Spleen (tissue), 11 donors: Measurements from ENCODE around the gene MOGAT3. TPM values are rescaled to one million over a fixed set of nuclear protein-coding genes. Genes with fewer than 3 reads are reported as not detected.

ENCODE experiments used
- DNase-seq: peaks from one replicate; pipeline ENCODE4 v3.0.0-alpha.2; 2020
- H3K27ac ChIP-seq, 8 donors: fragments of 200-600 bp; sonication (generic) in 7 of 8; 1 replicate in 4 of 8; 2 replicates in 4 of 8; pipeline versions ENCODE4 v1.5.0 to v1.8.0; 2016 to 2021; ENCODE audit warnings: inconsistent platforms in 4 of 8, mild to moderate bottlenecking in 4 of 8, moderate library complexity in 1 of 8
- H3K27me3 ChIP-seq, 7 donors: fragments of 200-600 bp; sonication (generic) in 6 of 7; replicated peaks in 1 of 7; 1 replicate in 4 of 7; 2 replicates in 3 of 7; pipeline versions ENCODE4 v1.5.0 to v1.8.0; 2016 to 2021; ENCODE audit warnings: inconsistent platforms in 3 of 7, mild to moderate bottlenecking in 1 of 7
- H3K36me3 ChIP-seq, 6 donors: fragments of 200-600 bp; sonication (generic) in 5 of 6; 1 replicate in 4 of 6; 2 replicates in 2 of 6; pipeline versions ENCODE4 v1.5.0 to v1.8.0; 2016 to 2021; ENCODE audit warnings: inconsistent platforms in 2 of 6
- H3K4me1 ChIP-seq, 6 donors: fragments of 200-600 bp; sonication (generic) in 5 of 6; 1 replicate in 3 of 6; 2 replicates in 3 of 6; pipeline versions ENCODE4 v1.5.0 to v1.8.0; 2016 to 2021; ENCODE audit warnings: inconsistent platforms in 3 of 6
- H3K4me3 ChIP-seq, 8 donors: fragments of 200-600 bp; sonication (generic) in 7 of 8; 1 replicate in 4 of 8; 2 replicates in 4 of 8; pipeline versions ENCODE4 v1.5.0 to v1.8.0; 2016 to 2021; ENCODE audit warnings: inconsistent platforms in 4 of 8, mild to moderate bottlenecking in 4 of 8, moderate library complexity in 2 of 8
- H3K9me3 ChIP-seq, 8 donors: fragments of 200-600 bp; sonication (generic) in 7 of 8; 1 replicate in 4 of 8; 2 replicates in 4 of 8; pipeline versions ENCODE4 v1.5.0 to v1.8.0; 2016 to 2021; ENCODE audit warnings: inconsistent platforms in 4 of 8
- CTCF ChIP-seq, 11 experiments: fragments of 200-600 bp in 7 of 11; fragments of 450-650 bp in 4 of 11; sonication (generic) in 4 of 11; IDR thresholded peaks in 8 of 11; conservative IDR thresholded peaks in 3 of 11; 1 replicate in 7 of 11; 2 replicates in 4 of 11; pipeline versions ENCODE4 v1.4.0 to v1.8.0; 2016 to 2021; ENCODE audit warnings: antibody characterized with exemption in 11 of 11, inconsistent platforms in 4 of 11, mild to moderate bottlenecking in 1 of 11
- POLR2A ChIP-seq, 3 donors: fragments of 450-650 bp; IDR thresholded peaks; one replicate each; pipeline ENCODE4 v1.5.1; 2017; ENCODE audit warnings: antibody characterized with exemption in 3 of 3, mild to moderate bottlenecking in 1 of 3
- POLR2AphosphoS5 ChIP-seq, 3 donors: sonication (generic); formaldehyde crosslinking; IDR thresholded peaks; one replicate each; pipeline ENCODE4 v1.5.1; 2017; ENCODE audit warnings: antibody characterized with exemption in 3 of 3
- WGBS, 5 donors: extraction: QIAGEN DNeasy Blood & Tissue Kit in 3 of 5; methylation state at CpG; one replicate each; pipeline versions ENCODE4 v1.1.5 to v1.1.7; 2013 to 2018; 5-methylcytosine and 5-hydroxymethylcytosine counted together
- intact Hi-C: fragments of 100-400 bp; cut with DNase I; formaldehyde crosslinking; loops from one replicate; pipeline ENCODE4 v1.15.0; 2023; ENCODE audit warnings: low total_unique reads
- polyA plus RNA-seq, 3 donors: library from polyadenylated mRNA; stranded (reverse); fragments of 200-250 nt; gene quantifications; one replicate each; pipeline ENCODE4 v1.2.1, GENCODE V29; 2013
- total RNA-seq, 7 donors: library from RNA; depleted of rRNA in 3 of 7; stranded (reverse); fragments of >200 nt in 3 of 7; fragmentation: NEBNext Ultra II Directional in 4 of 7; extraction: Animal tissue kit (Norgen Biotek cat#: 25700) in 4 of 7; gene quantifications; one replicate each; pipeline versions ENCODE4 v1.1.0 to v1.2.1, GENCODE V29; 2016 to 2021
- donor health status: healthy with polysubstance abuse.
- donor health status: DM: no; HTN: no; CAD: no; lungs with moderate emphysema.
- donor health status: DM: no; HTN: no; CAD: no.
- donor health status: Bipolar disorder and iron deficiency.
- donor health status: healthy.
- donor health status: DM: no; HTN: no; CAD: no.
- donor health status: DM: yes; HTN: yes; CAD: no.

Gene MOGAT3
- total and polyA plus RNA-seq, 10 donors, result not detected

- Histone ChIP-seq H3K9me3 (peaks cover 0 to 3% (median 0%) of the 10 kb centered on the region in 8 donors), H3K4me3 (peak overlapping the region in 3 of 8 donors; percentile 4 to 38 (median 22)), H3K4me1 (peaks cover 29 to 60% (median 50%) of the 10 kb centered on the region in 6 donors), H3K27me3 (peaks cover 28 to 100% (median 100%) of the 10 kb centered on the region in 7 donors), H3K36me3 (no peaks in the 10 kb centered on the region), H3K27ac (no peak overlapping the region)
- 3 to 5% (median 3%) methylated on average over 18 to 53 of the region's 53 CpGs for WGBS, 5 donors
- TF ChIP-seq POLR2A (IDR thresholded peaks at IDR 0.05) (no peak), POLR2AphosphoS5 (IDR thresholded peaks at IDR 0.05) (peak in 1 of 3 donors; percentile 33)
- no peak for DNase-seq
- intact Hi-C loops, result no loop called here
Measured at GRCh38 chr7:101172854-101173751, 27.7 kb downstream of the MOGAT3 start.

- Histone ChIP-seq H3K9me3 (peaks cover 0 to 3% (median 0%) of the 10 kb centered on the region in 8 donors), H3K4me3 (peak overlapping the region in 3 of 8 donors; percentile 1 to 38 (median 22)), H3K36me3 (no peaks in the 10 kb centered on the region), H3K27me3 (peaks cover 28 to 100% (median 100%) of the 10 kb centered on the region in 7 donors), H3K27ac (no peak overlapping the region), H3K4me1 (peaks cover 29 to 60% (median 50%) of the 10 kb centered on the region in 6 donors)
- intact Hi-C loops, result no loop called here
- TF ChIP-seq POLR2A (IDR thresholded peaks at IDR 0.05) (no peak), POLR2AphosphoS5 (IDR thresholded peaks at IDR 0.05) (peak; percentile 80 to 86 (median 80)), CTCF (IDR thresholded peaks at IDR 0.05 in 8 of 11, conservative IDR thresholded peaks at IDR 0.05 in 3 of 11) (no peak)
- DNase-seq, result no peak
- 0 to 5% (median 3%) methylated on average over 27 to 79 of the region's 79 CpGs for WGBS, 5 donors
Measured at GRCh38 chr7:101172005-101172853, 28.6 kb downstream of the MOGAT3 start.

- WGBS, 5 donors, result 1 to 8% (median 4%) methylated on average over 12 to 13 of the region's 13 CpGs
- H3K4me3 ChIP-seq, result no peak overlapping the region
- intact Hi-C loops, result no loop called here
Measured at GRCh38 chr7:101171442-101171837, 29.4 kb downstream of the MOGAT3 start.

More at GRCh38 chr7:101171442-101171837, 29.4 kb downstream of the MOGAT3 start:
- Histone ChIP-seq H3K27ac (no peak overlapping the region), H3K4me1 (peaks cover 29 to 67% (median 51%) of the 10 kb centered on the region in 6 donors), H3K9me3 (peaks cover 0 to 3% (median 0%) of the 10 kb centered on the region in 8 donors), H3K27me3 (peaks cover 28 to 100% (median 100%) of the 10 kb centered on the region in 7 donors), H3K36me3 (no peaks in the 10 kb centered on the region)
- no peak for TF ChIP-seq POLR2A (IDR thresholded peaks at IDR 0.05)
- TF ChIP-seq POLR2AphosphoS5 (IDR thresholded peaks at IDR 0.05), result no peak
- TF ChIP-seq CTCF (IDR thresholded peaks at IDR 0.05 in 8 of 11, conservative IDR thresholded peaks at IDR 0.05 in 3 of 11), result no peak
- no peak for DNase-seq
